HG02973 (cell line): ENCODE data around the gene MRPL14.

Experiments
- ATAC-seq: cut with Tn5 transposase; IDR thresholded peaks from one replicate; pipeline ENCODE4 v1.9.1; 2021; ENCODE audit warnings: moderate library complexity; ENCODE audit not compliant: unreplicated experiment

Gene MRPL14

DNA sequence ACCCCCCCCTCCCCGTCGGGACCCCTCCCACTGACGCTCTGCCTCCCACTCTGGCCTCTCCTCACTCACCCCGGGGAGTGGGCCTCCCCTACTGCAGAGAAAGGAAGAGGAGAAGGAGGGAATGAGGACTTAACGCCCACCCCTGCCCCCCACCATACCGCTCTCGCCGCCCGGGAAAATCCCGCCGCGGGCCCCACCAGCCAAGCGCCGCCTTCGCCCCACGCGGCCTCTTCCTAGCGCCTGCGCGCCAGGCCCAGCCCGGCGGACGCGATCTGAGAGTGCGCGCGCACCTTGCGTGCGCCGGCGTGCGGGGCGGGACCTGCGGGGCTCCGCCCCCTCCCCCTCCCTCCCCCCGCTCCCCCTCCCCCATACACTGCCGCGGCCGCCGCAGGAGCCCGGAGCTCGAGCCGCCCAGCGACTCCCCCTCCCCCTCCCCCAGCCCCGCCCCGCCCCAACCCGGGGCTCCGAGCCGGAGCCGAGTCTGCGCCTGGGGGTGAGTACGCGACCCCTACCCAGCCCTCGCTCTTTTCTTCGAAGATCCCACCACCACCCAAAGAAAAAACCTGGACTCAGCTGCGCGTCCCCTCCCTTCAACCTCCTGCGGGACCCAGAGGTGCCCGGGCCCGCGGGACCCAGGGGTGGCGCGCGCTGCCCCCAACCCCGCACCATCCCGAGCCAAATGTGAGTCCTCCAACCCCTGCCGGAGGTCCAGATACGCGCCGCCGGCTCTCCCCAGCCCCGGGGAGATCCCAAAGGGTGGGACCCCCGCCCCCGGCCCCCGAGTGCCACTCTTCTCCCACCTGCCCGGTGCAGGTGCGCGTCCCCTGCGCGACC lies at the start of gene MRPL14, which contains the start of gene TMEM63B:
MRPL14 (minus strand) TSS at position 267 of the 834 bp plus-strand sequence. CDS start 10,841 bp downstream, outside the sequence.
TMEM63B (plus strand) TSS at position 369 of the 834 bp plus-strand sequence. CDS start 7,031 bp downstream, outside the sequence.
- ATAC-seq: peak; percentile 59

DNA sequence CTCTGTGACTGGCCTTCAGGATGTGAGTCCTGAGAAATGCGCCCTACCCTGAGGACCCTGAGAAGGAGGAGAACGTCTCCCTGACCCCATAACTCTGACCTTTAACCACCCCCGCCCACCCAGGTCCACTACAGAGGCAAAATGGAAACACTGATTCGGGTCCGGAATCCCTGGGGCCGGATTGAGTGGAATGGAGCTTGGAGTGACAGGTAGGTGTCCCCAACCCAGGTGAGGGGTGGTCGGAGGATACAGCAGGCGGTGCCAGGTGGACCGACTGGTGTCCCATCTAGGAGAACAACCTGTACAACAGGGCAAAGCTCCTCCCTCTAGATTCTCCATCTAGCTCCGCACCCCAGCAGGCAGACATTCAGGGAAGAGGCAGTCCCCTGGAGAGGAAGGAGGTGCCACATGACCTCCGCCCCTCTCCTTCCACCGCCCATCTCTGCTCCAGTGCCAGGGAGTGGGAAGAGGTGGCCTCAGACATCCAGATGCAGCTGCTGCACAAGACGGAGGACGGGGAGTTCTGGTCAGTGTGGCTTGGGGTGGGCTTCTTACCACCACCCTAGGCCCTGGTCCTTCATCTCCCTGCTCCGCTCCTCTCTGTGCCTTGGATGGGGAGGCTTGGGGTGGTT lies 49.0 kb upstream of the MRPL14 start:
- ATAC-seq: no peak

DNA sequence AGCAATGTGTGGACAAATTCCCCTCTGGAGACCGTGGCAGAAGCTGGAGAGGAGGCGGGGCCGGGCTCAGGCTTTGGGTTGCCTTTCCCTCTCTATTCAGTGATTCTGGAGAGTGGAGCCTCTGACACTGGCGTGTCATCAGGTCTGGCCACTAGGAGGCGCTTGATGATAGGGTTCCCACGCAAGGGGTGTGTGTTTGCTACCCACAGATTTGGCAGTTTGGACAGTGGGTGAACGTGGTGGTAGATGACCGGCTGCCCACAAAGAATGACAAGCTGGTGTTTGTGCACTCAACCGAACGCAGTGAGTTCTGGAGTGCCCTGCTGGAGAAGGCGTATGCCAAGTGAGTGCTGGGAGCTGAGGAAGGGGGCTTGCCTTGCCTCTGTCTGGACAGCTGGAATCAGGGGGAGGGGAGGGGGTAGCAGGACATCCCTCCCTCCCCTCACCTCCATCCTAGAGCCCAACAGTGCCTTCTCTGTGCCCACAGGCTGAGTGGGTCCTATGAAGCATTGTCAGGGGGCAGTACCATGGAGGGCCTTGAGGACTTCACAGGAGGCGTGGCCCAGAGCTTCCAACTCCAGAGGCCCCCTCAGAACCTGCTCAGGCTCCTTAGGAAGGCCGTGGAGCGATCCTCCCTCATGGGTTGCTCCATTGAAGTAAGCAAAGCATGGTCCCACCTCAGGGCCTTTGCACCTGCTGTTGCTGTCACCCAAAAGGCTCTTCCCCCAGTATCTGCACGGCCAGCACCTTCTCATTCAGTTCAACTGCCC lies 45.7 kb upstream of the MRPL14 start:
- ATAC-seq: peak; percentile 63

DNA sequence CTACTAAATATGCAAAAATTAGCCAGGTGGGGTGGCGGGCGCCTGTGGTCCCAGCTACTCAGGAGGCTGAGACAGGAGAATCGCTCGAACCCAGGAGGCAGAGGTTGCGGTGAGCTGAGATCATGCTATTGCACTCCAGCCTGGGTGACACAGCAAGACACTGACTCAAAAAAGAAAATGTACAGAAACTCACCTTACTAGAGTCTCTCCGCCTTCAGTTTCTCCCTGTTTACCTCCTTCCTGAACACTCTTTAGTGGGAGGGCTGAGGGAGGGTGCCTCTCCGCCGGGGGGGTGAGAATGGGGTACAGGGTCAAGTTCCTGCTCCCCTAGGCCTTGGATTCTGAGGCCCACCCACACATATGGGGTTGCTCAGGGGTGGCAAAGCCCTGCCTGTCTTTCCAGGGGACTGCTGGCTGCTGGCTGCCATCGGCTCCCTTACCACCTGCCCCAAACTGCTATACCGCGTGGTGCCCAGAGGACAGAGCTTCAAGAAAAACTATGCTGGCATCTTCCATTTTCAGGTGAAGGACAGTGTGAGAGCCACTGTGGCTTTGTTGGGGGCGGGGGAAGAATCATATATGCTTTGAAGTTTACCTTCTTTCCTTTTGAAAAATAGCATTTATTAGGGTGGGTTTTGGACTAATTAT lies 44.8 kb upstream of the MRPL14 start:
- no peak for ATAC-seq

DNA sequence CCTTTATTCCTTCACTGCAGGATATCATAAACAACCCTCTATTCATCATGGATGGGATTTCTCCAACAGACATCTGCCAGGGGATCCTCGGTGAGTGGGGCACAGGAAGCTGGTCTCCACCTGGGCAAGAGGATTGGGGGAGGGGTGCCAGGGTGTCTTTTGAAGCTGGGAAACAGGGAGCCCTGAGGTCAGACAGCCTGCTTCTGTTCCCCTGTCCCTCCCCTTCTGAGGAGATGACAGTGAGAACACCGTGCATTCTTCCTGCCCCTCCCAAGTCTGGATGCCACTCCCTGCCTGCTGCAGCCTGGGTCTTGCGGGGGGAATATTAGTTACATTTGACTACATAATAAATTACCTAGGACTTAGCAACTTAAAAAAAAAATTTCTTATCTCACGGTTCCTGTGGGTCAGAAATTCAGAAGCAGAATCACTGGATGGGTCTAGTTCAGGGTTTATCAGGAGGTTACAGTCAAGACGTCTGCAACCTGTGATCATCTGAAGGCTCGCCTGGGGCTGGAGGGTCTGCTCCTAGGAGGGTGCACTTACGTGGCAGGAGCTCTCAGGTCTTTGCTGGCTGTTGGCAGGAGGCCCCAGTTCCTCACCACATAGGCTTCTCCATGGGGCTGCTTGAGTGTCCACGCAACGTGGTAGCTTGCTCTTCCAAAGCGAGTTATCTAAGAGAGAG lies 42.8 kb upstream of the MRPL14 start:
- ATAC-seq: no peak

DNA sequence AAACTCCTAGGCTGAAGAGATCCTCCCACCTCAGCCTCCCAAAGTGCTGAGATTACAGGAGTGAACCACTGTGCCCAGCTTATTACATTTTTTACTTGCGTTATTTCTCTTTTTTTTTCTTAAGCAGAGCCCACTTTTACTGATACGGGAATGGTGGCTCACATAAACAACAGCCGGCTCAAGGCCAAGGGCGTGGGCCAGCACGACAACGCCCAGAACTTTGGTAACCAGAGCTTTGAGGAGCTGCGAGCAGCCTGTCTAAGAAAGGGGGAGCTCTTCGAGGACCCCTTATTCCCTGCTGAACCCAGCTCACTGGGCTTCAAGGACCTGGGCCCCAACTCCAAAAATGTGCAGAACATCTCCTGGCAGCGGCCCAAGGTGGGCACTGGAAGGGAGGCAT lies 41.9 kb upstream of the MRPL14 start:
- ATAC-seq: no peak

DNA sequence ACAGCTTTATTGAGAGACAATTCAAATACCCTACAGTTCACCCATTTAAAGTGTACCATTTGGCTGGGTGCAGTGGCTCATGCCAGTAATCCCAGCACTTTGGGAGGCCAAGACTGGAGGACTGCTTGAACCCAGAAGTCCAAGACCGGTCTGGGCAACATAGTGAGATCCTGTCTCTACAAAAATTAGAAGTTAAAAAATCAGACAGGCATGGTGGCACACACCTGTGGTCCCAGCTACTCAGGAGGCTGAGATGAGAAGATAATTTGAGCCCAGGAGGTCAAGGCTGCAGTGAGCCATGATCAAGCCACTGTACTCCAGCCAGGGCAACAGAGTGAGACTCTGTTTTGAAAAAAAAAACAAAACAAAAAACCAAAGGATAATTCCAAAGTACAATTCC lies 40.3 kb upstream of the MRPL14 start:
- ATAC-seq: no peak

DNA sequence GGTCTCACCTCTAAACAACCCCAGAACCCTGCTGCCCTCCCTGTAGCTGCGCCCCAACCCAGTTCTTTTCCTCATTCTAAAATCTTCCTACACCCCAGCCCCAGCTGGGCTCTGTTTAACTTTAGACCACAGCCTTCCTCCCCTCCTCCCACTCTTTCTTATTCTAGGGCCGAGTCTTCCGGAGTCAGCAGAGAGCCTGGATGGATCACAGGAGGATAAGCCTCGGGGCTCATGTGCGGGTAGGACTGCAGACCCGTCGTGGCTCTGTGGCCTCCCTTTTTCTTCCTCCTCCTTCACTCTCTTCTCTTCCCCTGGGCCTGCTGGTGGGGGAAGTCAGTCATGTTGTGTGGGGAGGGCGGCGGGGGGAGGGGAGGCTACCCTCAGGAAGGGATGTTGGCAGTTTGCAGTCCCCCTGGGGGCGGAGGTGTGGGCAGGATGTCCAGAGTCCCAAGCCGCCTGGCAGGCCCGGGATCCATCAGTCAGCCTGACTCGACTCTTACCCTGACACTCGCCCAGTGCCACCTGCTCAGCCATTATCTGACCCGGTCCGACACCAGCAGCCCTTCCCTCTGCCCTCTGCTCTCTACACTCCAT lies 39.4 kb upstream of the MRPL14 start:
- ATAC-seq: no peak

DNA sequence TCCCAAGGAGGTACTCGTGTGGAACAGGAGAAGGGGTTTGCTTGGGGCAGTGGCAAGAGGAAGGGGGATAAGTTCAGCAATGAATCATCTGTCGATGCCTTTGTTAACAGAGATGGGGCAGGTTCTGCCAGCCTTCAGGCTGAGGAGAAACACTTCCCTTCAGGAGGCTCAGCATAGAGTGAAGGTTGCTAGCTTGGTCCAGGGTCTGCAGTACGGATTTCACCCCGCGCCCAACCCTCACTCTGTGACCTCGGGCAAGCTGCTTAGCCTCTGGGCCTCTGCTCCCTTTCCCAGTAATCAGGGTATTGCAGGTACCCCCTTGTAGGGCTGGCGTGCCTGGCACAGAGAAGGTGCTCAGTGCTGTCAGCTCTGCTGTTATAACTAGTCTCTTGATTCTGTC lies 38.9 kb upstream of the MRPL14 start:
- ATAC-seq: no peak

DNA sequence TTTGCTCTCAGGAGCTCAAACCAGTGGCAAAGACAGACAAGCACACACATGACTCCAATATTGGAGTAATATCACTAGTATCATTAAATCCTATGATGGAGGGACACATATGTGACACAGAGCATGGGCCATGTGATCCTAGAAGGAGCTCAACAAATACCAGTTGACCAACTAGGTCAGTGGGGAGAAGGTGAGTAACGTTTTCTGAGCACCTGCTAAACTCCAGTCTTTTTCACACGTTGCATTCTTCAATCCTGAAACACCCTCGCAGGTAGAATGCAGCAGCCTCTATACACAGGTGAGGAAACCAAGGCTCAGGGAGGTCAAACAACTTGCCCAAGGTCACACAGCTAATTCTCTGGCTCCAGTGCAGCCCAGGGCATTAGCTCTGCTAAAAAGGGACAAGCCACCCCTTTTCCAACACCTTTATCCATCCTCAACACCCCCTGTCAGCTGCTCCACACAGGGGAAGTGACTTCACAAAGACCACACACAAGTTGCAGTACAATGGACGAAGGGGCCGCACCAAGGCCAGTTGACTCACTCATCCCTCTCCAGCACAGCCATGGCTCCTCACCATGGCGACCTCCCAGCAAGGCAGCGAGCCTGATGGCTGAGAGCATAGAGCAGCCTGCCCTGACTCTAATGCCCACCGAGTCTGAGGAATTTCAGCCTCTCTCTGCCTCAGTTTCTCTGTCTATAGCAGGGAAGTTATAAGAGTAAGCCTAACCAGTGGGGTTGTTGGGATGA lies 35.8 kb upstream of the MRPL14 start:
- ATAC-seq: no peak

DNA sequence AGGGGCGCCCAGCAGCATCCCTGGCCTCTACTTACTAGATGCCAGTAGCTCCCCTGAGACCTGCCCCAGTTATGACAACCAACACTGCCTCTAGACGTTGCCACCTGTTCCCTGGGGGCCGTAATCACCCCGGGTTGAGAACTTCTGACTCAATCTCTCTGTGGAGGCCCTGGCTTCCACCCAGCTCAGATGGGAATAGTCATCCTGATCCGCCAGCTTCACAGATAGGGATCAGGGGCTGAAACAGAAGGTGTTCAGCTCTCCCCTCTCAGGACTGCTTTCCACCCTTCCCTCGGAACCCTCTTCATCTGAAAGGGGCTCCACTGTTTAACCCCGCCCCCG lies 34.7 kb upstream of the MRPL14 start:
- ATAC-seq: no peak

DNA sequence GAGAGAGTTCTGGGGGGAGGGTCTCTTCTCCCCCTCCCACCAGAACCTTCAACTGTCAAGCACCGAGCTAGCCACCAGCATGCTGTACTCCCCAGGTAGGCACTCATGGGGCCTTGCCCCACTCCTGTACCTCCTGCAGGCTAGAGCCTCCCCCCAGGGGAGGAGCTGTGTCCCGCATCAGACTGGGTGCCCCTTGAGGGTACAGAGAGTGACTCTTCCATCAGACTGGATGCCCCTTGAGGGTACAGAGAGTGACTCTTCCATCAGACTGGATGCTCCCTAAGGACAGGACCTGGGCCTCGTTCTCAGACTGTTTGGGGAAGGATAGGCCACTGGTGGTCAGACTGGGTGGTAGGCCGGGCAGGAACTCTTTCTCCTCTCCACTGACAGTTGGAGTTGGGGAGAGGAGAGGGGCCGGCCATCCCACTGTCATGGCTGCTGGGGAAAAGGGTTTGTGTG lies 31.5 kb upstream of the MRPL14 start, which contains the start of gene CAPN11:
CAPN11 (plus strand) TSS at position 51 of the 459 bp plus-strand sequence; CDS start at position 80, 29 bp downstream.
- no peak for ATAC-seq

DNA sequence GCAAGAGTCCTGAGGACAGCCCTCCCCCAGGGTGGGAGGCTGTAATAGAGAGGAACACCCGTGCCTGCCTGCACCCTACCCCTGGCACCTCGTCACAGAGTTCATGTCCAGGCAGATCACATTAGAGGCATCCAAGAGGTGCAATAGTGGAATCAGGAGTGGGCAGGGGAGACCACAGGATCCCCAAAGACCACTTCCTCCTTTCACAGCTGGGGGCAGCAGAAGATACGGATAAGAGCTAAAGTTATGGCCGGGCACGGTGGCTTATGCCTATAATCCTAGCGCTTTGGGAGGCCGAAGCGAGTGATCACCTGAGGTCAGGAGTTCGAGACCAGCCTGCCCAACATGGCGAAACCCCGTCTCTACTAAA lies 29.9 kb upstream of the MRPL14 start:
- ATAC-seq: no peak

DNA sequence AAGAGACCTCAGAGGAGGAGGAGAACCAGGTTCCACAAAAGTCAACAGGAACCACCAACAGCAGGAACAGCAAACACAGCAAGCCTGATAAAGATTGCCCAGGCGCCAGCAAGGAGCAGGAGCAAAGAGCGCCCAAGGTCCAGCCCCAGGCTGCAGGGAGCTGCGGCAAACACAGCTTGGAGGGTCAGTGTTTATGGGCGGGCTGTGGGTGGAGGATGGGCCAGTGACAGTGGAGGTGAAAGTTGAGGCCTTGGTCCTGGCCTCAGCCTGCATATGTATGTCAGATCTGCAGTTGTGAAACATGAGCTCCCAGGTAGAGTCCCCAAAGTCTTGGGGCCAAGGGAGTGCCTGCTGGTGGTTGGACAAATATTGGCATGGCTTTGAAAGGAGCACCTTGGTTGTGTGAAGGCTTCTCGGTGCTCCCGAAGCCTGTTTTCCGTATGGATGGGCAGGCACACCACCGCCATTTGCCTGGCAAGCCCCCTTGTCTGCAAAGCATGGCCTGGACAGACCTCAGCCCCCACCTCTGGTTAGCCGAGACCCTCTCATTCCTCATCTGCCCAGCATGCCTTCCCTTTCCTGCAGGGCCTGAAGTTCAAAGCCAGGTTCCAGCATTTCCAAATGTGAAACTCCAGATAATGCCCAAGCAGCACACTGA lies 29.4 kb upstream of the MRPL14 start:
- ATAC-seq: no peak

DNA sequence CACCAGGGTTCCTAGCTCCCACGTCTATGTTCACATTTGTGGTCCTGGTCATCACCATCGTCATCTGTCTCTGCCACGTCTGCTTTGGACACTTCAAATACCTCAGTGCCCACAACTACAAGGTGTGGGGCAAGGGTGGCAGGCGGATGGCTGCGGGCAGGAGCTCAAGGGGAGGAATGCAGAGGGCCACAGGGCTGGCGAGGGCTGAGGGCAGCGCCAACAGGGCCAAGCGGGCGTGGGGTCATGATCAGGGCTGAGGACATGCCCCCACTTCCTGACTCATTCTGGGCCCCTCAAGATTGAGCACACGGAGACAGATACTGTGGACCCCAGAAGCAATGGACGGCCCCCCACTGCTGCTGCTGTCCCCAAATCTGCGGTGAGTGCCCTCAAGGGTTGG lies 26.8 kb upstream of the MRPL14 start:
- ATAC-seq: no peak

DNA sequence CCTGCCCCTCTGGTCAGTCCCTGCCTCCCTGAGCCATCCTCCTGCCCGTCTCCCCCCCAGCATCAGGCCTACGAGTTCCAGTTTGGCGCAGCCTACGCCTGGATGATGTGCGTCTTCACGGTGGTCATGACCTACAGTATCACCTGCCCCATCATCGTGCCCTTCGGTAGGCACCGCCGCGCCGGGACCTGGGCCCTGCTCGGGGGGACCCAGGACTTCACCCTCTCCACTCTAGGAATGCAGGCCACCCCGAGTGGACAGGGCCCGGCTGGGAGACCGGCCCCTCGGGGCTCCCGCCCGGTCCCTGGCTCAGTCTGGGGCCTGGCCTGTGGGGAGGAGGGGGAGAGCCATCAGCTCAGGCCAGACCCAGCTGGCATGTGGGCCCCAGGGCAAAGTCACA lies 25.3 kb upstream of the MRPL14 start:
- no peak for ATAC-seq

DNA sequence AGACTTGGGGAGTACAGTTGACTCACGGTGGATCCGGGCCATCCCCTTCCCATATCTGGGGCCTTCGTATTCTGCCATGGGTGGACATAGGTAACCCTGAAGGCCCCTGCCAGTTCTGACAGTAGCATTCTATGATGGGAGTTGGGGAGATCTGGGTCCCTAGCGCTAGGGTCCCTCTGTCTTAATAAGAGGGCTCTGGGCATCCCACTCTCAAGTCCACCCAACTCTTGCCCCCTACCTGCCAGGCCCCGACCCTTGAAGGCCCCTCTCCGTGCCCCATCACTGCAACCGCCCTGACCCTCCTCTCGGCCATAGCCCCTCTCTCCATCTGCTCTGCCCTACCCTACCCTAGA lies 24.8 kb upstream of the MRPL14 start:
- ATAC-seq: no peak

DNA sequence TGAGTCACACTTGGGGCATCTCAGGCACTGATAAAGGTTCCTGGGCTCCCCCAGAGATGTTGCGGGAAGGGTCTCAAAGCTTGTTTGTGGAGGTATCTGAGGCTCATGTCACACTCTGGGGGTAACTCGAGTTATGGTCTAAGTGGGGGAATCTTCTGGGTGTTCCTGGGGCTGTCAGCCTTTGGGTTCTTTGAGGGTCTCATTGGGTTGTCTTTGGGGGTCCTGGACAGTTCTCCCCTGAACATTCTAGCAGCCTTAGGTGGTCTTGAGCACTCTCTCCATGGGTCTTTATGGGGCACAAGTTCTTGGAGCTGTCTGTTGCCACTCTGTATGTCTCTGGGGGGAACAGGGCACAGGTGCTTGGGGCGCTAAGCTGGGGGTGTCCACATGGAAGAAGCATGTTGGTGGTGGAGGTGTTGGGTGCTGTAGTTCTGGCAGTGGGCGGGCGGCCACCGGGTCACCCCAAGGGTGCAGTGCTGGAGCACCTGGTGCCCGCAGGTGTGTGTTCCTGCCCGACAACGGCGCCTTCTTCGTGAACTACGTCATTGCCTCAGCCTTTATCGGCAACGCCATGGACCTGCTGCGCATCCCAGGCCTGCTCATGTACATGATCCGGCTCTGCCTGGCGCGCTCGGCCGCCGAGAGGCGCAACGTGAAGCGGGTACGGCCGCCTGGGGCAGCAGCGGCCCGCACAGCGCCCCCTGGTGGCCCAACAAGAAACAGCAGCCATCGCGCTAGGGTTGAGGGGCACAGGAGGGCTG lies 24.3 kb upstream of the MRPL14 start:
- ATAC-seq: peak; percentile 65
